NK-92 (cell line): ENCODE results near the gene HSH2D.

ENCODE experiments used
- DNase-seq: peaks from one replicate; lab custom pipeline; 2025; ENCODE audit not compliant: unreplicated experiment; lab: John Stamatoyannopoulos, UW

The HSH2D gene

DNA sequence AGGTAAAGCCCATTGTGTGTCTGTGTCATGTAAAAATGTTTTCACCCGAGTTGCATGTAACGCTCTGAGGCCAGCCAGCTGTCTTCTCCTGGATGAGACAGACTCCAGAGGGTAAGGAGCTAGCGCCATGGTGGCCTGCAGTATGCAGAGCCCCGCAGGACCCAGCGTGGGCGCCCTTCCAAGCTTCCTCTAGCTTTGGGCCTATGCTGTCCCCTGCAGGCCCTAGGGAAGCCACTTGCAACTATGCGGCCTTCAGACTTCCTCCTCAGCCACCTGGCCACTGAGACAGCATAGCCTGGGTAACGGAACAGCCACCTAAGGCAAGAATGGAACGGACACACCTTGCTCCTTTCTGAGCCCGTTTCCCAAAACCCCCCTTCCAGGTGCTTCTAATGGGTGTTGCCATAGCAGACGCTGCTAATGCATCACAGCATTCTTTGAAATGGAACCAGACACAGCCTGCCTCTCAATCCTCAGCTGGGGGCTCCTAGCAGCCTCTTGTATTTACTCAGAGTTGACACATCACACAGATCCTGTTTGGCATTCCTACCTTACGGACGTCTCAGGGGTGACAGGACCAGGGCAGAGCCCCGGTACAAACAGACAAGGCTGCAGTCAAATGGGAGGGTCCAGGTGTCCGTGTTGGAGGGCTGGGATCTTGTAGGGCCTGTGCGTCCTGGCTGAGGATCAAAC is 47.9 kb downstream of the HSH2D start:
- DNase-seq: no peak

DNA sequence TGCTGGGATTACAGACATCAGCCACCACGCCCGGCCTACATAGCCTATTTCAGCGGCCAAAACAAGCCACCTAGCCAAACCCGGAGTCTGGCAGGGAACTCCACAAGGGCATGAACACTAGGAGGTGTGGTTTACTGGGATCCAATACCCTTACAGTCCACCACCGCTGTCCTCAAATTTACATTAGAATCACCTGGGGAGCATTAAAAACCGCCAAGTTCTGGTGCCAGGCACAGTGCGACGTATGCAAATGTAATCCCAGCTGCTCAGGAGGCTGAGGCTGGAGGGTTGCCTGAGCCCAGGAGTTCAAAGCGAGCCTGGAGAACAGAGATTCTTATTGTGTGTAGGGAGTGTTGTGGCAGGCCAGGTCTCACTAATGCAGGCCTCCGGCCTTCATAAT is 50.0 kb downstream of the HSH2D start:
- DNase-seq: no peak

DNA sequence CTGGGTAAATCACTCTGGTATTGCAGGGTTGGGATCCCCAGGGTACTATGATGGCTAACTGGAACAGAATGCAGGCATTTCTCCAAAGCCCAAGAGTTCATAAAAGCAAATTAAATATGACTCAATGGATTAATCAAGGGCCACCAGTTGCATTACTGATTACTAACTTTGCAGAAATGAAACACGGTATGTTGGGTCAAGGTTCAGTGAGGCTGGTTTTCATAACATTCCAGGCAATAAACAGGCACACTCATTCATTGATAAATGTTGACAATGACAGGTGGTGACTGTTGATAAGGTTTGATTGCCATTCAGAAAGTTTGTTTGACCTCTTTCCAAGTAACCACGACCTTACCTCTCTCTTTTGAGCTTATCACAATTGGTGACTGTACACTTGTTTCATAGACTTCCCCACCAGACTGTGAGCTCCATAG is 53.7 kb downstream of the HSH2D start:
- no peak for DNase-seq

DNA sequence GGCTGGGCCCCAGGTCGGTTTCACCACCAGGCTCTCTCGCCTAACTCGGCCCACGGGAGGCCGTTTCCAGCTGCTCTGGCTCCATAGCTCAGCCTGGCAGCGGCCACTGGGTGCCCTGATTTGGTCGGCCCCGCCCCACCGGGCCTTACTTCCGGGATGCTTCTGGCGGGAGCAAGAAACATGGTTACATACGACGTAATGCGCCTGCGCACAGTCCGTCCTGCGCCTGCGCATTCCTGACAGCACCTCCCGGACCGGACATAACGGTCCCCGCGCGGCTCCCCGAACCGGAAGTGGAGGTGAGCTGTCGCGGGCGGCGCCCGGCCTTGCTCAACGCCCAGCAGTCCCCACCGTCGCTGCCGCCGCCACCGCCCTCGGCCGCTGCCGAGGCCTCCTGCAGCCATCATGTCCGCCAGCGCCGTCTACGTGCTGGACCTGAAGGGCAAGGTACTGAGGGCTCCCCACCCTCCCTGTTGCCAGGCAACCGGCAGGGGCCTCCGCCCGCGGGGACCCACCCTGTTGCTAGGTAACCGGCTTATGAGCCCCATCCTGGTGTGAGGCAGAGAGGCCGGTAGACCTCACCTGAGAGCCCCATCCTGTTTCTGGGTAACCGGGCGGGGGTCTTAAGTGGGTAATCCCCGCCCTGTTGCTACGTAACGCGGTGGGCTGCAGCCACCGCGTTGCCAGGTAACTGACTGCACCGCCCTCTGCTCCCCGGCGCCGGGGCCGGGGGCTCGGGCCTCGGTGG is 54.3 kb downstream of the HSH2D start, which contains the start of gene AP1M1:
AP1M1 (plus strand) TSS at position 290 of the 748 bp plus-strand sequence; CDS start at position 406, 116 bp downstream.
- peak; percentile 92 for DNase-seq

DNA sequence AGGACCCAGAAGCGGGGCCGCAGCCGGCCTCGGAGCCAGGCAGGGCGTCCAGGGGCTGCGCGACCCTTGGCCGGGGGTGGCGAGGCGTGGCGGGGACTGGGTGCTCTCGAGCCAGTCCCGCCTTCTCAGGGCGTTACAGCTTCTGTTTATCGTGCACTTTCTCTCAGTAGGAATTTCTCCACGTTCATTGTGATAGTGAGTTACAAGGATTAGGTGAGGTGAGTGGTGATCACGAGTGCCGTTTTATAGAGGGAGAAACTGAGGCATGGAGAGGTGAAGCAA is 54.8 kb downstream of the HSH2D start:
- DNase-seq: no peak

DNA sequence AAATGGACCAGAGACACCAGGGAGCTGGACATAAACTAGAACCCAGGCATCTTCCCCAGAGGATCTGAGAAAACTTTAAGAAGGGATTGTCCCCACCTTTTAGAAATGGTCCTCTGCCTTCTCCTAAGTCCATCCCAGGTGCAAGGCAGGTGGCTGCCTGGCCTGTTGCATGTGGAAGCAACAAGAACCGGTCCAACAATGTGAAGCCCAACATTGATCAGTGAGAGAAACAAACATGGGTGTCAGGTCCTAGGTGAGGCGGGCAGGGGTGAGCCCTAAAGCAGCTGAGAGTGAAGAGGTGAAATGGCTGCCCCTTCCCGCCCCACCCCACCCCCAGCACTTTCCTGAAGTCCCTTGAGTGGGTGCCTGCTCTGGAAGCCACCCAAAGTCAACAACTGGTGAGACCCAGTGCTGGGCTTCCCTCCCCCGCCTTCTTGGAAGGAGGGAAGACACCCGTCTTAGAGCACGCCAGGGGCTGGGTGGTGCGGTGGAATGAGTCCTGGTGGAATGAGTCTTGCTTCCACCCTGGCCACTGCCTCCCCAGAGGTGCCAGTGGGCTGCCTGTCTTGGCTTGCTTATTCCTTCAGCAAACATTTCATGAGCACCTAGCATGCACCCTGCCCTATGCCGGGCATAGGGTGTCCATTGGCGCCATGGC is 55.9 kb downstream of the HSH2D start:
- DNase-seq: no peak

DNA sequence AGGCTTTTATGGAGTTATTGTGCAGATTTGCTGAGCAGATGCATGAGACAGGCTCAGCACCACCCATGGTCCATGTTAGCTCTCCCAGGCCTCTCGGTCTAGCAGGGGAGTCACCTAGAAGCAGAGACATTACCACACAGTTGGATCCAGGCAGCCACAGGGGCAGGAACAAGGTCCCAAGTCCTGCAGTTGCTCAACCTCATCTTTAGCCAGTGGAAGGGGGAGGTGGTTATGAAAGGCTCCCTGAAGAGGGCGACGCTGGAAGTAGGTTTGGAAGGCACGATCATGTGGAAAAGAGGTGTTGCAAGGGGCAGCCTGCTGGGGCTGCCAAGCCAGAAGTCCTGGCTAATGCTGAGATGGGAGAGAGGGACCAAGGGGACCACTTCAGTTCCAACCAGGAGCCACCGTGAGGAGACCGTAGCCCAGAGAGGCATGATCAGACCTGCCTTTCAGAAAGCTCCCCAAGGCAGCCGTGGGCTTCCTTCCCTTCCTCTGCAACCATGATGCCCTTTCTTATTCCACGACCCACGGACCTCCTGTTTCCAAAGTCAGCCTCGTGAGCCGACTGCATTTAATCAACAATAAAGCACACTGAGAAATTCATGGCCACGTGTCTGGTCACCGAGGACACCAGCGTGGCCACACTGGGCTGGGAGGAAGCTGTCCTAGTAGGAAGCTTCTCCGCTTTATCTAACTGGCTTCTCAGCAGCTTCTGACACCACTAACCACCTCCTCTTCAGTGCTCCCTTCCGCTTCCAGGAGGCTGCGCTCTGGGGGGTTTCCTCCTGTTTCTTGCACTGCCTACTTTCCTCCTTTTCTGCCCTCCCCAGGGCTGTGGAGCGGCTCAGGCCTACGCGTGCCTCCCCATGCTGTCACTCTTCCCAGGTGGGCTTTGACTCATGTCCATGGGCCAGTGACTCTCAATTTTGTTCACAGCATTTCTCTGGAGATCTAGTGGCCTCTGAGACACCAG is 56.8 kb downstream of the HSH2D start:
- DNase-seq: no peak

DNA sequence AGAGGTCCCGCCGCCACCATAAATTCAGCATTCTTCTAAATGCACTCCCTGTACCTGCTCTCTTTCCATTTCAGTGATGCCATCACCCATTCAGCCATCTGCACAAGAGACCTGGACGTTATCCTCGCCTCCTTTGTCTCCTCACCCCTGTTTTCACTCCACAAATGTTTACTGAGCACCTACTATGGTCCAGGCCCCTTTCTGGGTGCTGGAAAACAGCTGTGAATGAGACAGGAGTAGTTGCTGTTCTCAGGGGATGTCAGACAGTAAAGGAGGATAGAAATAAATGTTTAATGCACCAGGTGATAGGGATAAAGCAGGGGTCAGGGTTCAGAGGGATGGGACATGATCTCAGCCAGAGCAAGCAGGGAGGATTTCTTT is 57.5 kb downstream of the HSH2D start:
- DNase-seq: no peak

DNA sequence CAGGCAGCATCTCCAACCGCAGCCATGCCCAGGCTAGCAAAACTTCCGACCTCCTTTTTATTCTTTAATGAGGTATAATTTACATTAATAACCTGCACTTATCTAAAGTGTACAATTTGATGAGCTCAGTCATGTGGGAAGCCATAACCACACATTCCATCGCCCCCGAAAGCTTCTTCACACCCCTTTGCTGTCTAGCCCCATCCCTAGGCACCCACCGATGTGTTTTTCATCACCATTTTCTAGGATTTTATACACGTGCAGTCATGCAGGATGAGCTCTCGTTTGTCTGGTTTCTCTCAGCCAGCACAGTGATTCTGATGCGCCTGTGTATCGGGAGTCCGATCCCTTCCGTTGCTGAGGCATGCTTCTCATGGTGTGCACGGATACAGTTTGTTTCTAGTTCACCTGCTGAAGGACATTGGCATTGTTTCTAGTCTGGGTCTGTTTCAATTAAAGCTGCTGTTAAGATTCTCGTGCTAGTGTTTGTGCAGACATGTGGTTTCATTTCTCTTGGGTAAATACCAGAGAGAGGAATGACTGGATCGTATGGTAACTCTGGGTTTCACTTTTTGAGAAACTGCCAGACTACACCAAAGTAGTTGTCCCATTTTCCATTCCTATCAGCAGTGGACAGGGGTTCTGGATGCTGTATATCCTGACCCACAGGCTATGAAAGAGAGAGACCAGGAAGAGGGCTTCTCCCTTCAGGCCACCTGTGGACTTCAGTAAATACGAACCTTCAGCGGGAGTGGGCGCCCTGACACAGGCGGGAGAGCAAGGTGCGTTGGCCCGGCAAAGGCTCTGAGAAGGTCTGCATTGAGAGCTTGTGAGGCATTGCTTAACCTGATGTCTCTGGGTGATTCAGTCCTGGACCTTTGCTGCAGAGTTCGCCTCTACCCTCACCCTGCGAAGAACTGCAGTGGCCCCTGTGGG is 59.1 kb downstream of the HSH2D start:
- no peak for DNase-seq

DNA sequence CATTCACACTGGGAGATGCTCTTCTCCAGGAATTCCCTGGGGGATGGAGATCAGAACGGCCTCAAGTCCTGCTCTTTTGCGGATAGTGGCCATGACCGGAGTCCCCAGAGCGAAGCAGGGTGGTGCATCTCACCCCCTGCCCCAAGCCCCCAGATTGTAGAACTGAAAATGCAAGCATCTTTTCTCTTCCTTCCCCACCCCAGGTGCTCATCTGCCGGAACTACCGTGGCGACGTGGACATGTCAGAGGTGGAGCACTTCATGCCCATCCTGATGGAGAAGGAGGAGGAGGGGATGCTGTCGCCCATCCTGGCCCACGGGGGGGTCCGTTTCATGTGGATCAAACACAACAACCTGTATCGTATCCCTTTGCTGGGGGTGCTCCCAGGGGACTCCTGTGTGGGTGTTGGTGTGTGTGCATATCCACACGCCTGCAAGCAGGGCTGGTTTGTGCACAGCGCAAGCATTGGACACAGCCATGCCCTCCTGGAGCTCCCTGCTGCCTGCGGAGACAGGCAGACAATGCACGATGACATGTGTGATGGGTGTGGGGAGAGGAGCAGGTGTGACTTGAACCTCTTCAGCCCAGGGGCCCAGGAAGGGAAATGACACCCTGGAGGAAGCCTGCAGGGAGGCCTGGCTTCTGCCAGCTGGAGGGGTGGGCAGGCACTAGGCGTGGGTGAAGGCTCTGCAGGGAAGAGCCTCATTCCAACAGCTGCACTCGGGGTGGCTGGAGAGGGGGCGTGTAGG is 59.9 kb downstream of the HSH2D start:
- no peak for DNase-seq

DNA sequence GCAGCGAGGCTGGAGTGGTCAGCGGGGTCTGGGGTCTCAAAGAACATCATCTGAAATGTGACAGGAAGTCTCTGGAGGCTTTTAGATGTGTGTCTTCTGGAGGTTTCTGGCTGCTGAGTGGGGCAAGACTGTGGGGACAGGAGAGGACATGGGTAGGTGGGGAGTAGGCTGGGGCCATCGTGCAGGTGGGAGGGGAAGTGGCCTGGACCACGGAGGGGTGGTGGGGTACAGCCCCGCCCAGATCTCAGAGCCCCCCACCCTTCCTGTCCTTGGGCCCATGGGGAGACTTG is 60.5 kb downstream of the HSH2D start:
- DNase-seq: no peak

DNA sequence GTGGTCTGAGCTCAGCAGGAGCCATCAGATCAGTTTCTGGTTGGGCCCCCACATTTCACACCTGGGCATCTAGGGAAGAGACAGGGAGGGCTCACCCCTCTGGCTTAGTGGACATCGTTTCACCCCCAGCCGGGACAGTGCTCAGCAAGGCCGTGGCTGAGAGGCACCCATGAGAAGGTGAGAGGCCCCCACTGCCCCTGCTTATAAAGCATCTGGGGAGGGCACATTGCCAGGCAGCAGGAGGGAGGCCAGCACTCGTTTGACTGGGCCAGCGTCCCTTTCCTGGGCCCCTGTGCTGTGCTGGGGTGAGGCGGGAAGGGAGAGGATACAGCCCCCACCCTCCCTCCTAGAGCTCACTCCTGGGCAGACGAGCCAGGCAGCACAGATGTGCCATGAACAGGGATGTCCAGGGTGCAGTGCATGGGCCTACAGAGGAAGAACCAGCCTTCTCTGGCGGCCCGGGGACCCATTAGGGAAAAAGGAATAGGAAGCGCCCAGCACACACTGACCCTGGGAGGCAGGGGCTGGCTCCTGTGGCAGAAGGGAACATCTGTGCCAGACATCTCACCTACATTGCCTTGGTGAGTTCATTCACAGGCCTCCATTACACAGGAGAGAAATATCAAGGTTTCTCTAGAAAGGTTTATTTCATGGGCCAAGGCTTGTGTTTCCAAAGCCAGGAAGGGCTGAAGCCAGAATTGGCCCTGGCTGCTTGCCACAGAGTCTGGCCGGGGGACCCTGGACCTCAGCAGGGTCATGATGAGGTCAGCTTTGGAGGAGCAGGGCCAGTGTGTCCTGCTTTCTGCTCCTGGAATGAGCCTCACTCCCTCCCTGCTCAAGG is 61.9 kb downstream of the HSH2D start:
- DNase-seq: no peak

DNA sequence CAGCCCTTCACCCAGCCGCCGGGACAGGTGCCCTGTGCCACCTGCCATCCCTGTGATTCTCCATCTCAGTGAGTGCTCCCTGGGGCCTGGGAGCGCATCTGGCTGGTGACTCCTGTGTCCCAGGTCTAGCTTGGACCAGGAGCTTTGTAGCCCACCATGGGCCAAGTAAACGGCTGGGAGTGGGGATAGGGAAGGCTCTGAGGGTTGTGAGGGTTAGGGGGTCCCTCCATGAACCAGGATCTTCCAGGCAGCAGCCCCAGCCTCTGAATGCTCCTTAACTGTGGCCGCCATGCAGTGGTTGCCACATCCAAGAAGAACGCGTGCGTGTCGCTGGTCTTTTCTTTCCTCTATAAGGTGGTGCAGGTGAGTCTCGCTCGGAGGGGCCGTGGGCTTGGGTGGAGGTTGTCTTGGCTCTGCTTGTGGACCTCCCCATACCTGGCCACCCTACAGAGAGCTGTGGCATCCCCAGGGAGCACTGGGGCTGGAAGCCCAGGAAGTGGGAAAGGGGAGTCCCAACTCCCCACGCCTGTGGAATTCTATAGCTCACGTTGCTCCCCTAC is 62.6 kb downstream of the HSH2D start:
- DNase-seq: no peak

DNA sequence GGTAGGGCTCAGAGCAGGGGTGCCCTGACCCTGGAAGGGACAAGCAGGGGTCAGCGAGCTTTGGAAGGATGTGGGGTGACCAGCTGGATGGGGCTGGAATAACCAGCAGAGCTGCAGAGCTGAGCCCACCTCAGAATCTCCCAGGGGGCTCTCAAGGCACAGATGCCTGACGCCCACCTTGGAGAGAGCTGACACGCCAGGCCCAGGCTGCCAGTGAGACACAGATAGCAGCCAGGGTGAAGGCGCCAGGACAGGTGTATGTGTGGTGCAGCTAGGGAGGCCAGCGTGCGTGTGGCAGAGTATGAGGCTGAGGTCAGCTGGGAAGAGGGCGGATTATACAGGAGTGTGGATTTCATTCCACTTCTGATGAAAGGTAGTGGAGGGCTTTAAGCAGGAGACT is 63.2 kb downstream of the HSH2D start:
- no peak for DNase-seq

DNA sequence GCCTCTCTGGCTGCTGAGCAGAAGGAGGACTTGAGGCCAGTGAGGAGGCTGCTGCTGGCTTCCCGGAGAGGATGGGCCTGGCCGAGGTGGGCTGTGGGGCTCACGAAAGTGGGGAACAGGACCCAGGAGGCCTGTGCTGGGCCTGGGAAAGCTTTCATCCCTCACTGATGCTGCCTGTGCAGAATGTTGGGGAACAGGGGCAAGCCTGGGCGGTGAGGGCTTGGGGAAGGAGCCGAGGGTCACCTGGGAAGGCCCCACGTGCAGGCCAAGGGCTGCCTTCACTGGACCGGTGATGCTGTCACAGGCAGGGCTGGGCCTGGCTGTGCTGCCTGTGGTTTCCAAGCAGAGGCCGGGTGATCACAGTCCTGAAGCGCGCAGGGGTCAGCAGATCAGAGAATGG is 63.6 kb downstream of the HSH2D start:
- no peak for DNase-seq

DNA sequence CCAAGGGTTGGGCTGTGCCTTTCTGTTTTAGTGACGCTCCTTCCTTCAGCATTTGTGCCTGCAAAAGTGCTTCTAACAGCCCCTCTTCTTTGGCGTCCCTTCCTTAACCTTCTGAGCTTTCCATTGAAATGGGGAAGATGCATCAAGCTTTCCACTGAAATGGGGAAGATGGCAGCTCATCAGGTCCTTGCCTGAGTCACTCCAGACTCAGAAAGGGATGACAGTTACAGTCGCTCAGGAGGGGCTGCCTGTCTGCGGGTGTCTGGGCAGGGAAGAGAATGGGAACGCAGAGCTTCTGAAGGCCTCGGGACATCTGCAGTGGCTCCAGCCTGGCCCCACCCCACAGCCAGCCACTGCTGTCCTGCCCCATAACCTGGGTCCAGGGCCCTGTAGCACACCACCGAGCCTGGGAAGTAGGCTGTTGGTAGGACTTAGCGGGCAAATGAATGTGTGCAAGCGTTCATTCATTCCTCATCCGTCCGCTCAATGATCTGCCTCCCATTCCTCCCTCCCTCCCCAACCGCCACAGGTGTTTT is 64.1 kb downstream of the HSH2D start:
- DNase-seq: no peak
